Stomach smooth muscle (tissue), 2 donors: ENCODE measurements around the gene GNAO1.

Experiments used
- H3K27ac ChIP-seq: one replicate; pipeline ENCODE4 v1.7.0; 2013; ENCODE audit warnings: mild to moderate bottlenecking, low read length, inconsistent platforms
- H3K27me3 ChIP-seq, 2 donors: one replicate each; pipeline ENCODE4 v1.7.0; 2013; ENCODE audit warnings: low read length in 2 of 2; ENCODE audit not compliant: insufficient read depth in 2 of 2, control insufficient read depth in 1 of 2
- H3K36me3 ChIP-seq, 2 donors: one replicate each; pipeline ENCODE4 v1.7.0; 2013; ENCODE audit warnings: low read length in 2 of 2; ENCODE audit not compliant: control insufficient read depth in 2 of 2, insufficient read depth in 2 of 2
- H3K4me1 ChIP-seq: one replicate; pipeline ENCODE4 v1.7.0; 2013; ENCODE audit warnings: low read length; ENCODE audit not compliant: control insufficient read depth, insufficient read depth
- H3K4me3 ChIP-seq, 2 donors: one replicate each; pipeline ENCODE4 v1.7.0; 2013; ENCODE audit warnings: low read length in 2 of 2
- H3K9ac ChIP-seq, 2 donors: one replicate each; pipeline ENCODE4 v1.7.0; 2013; ENCODE audit warnings: low read length in 2 of 2, mild to moderate bottlenecking in 1 of 2
- H3K9me3 ChIP-seq, 2 donors: one replicate each; pipeline ENCODE4 v1.7.0; 2013; ENCODE audit warnings: low read length in 2 of 2; ENCODE audit not compliant: control insufficient read depth in 2 of 2
- donor health status: healthy.
- donor health status: Pancreatic carcinoma.

The GNAO1 gene

DNA sequence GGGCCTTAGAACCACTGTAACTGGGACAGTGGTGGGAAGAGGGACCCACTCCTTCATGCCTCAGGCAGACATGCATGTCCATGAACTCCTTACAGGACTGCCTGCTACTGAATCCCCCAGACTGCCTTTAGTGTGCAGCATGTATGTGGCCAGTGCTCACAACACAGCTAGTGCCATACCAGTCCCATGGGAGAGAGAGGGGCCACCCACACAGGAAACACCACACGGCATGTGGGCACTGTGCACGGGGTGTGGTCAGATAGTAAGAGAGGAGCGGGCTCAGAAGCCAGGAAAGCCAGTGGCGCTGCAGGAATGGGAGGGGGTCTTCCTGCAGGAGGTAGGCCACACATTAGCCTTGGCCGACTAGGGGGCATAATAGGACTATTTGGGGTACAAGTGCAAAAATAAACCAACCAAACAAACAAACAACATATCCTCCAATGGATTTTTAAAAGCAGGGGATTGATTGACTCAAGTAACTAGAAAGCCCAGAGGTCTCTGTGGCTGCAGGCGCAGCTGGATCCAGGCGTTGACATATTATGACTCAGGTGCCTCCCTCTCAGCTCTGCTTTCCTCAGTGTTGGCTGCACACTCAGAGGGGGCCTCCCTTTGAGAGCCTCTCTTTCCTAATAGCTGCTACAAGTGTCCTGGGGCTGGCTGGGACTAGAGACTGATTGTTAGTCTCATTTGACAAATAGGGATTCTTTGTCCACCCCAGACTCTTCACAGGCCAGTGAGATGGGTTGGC is 129.7 kb downstream of the GNAO1 start:
- Histone ChIP-seq H3K4me3 (no peak overlapping the region), H3K27ac (no peak overlapping the region), H3K9me3 (no peaks in the 10 kb centered on the region), H3K36me3 (no peaks in the 10 kb centered on the region), H3K4me1 (peaks cover 8% of the 10 kb centered on the region), H3K9ac (no peak overlapping the region), H3K27me3 (no peaks in the 10 kb centered on the region)

DNA sequence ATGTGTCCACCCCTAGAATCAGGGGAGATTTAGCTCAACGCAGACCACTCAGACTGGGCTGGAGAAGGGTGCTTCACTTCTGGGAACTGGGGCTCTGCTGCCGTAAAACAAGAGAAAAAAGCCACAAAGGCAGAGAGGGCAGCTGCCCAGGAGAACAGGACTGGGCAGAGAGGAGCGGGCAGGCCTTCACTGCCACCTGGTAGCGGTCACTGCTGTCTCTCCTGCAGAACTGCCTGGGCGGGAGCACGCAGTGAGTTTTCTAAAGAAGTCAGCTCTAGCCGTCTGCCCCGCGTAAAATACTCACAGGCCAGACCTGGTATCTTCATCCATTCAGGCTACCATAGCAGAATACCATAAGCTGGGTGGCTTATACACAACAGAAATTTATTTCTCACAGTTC is 130.3 kb downstream of the GNAO1 start:
- Histone ChIP-seq H3K36me3 (no peaks in the 10 kb centered on the region), H3K4me1 (peaks cover 10% of the 10 kb centered on the region), H3K9me3 (no peaks in the 10 kb centered on the region), H3K27me3 (no peaks in the 10 kb centered on the region), H3K9ac (no peak overlapping the region), H3K4me3 (no peak overlapping the region), H3K27ac (no peak overlapping the region)

DNA sequence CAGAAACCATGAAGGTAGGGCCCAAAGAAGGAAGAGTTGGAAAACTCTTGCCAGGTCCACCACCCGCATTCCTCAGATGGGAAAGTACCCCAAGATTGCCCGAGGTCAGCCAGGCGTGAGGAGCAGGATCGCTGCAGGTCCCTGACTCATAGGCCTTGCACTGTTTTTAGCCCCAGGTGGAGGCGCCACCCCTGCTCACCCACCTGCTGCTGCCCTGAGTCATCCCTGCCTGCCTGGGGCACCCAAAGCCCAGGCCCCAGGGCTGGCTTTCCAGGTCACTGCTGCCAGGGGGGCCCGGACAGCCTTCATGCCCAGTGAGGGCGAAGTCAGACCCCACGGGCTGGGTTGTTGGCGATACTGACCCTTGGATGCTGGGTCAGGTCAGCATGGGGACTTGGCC is 133.1 kb downstream of the GNAO1 start:
- peaks cover 3% of the 10 kb centered on the region for H3K4me1 ChIP-seq
- H3K9ac ChIP-seq, result no peak overlapping the region
- H3K36me3 ChIP-seq, result peaks cover 0 to 4% of the 10 kb centered on the region in 2 donors
- no peak overlapping the region for H3K4me3 ChIP-seq
- no peaks in the 10 kb centered on the region for H3K27me3 ChIP-seq
- H3K27ac ChIP-seq, result no peak overlapping the region
- no peaks in the 10 kb centered on the region for H3K9me3 ChIP-seq

DNA sequence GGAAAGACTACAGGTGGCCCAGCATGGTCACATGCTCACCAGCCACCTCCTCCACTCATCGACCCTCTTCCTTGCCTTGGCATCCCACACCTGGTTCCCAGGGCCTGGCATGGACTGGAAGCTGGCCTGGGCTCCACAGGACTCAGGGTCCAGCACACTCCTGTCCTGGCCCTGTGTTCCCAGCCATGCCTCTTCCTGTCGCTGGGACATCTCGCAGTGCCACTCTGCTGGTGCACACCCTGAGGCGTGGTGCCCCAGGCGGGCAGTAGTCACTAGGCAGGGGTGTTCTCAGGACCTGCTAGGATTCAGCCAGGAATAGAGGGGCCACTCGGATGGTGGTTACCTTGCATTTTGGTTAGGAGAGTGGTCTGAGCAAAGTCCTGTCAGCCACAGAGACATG is 134.7 kb downstream of the GNAO1 start:
- Histone ChIP-seq H3K9ac (no peak overlapping the region), H3K36me3 (peaks cover 3 to 10% of the 10 kb centered on the region in 2 donors), H3K9me3 (no peaks in the 10 kb centered on the region), H3K27ac (no peak overlapping the region), H3K4me3 (no peak overlapping the region), H3K27me3 (no peaks in the 10 kb centered on the region), H3K4me1 (peaks cover 6% of the 10 kb centered on the region)

DNA sequence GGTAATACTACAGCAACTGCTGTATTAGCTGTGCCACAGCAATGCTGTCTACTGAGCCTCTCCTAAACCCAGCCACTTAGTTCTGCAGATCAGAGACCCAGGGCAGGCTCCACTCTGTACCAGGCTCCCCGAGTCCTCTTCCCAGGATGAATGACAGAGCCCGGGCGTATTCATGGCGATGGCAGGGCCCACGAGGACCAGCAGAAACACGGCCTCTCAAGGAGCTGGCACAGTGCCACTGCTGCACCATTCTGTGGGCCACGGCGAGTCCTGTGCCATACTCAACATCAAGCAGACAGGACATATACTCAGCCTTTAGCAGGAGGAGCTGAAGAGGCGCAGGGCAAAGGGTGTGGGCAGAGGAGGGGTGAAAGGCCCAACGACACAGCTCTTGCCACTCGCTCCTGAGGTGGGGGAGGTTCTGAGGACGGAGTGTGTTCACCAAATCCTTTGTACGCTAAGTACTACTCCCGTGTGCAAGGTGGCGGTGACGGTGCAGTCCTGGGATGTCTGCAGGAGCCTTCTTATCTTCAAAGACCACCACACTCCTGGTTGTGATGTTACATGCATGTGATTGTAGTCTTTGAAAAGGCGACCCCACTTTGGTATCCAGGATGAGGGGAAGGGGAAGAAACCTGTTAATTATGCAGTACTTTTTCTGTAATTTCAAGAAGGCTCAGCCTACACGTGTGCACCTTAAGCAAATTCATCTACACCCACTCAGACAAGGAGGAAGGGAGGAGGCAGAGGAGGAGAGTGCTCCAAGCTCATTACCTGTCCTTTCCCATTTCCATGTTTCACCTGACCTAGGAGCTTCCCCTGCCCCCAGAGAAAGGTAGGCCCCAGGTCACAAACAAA is 136.0 kb downstream of the GNAO1 start:
- Histone ChIP-seq H3K27me3 (no peaks in the 10 kb centered on the region), H3K36me3 (peaks cover 3 to 13% of the 10 kb centered on the region in 2 donors), H3K4me1 (peaks cover 6% of the 10 kb centered on the region), H3K4me3 (no peak overlapping the region), H3K9ac (no peak overlapping the region), H3K9me3 (no peaks in the 10 kb centered on the region), H3K27ac (no peak overlapping the region)

DNA sequence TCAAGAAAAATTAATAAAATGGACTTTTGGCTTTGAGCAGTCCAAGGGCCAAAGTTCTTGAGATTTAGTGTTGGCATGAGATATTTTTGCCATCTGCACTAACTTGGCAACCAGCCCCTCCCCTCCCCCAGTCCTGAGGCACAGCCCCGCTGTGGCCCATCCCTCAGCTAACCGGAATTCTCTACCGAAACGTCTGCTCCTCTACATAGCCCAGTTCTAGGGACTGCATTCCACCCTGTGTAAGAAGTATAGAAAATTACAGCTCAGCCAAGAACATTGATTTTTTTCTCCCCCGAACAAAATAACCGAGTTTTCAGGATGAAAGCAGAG is 136.6 kb downstream of the GNAO1 start:
- H3K9ac ChIP-seq, result no peak overlapping the region

DNA sequence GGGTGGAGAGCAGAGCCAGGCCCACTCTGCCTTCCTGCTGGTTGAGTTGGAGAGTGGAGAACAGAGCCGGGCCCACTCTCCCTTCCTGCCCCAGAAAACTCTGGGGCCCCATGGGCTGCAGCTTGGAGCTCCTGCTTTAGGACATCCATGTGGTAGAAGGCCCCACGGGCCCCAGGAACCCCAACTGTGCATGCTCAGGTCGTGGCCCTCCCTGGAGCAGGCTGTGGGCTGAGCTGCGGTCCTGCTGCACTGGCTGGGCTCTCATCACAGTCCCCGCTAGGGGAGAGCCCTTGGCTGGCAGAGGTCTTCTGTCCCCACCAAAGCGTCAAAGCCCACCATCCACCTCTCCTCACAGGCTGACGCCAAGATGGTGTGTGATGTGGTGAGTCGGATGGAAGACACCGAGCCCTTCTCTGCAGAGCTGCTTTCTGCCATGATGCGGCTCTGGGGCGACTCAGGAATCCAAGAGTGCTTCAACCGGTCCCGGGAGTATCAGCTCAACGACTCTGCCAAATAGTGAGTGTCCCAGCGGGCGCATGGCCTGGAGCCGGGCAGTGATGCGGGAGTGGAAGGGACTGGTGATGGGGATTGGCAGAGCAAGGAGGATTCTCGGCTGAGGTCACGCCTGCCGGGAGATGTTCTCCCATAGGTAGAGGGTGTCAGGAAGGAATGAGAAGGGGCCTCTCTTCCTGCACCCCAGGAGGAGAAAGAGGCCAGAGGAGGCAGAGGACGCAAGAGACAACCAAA is 137.2 kb downstream of the GNAO1 start:
- peaks cover 3 to 13% of the 10 kb centered on the region in 2 donors for H3K36me3 ChIP-seq
- H3K27me3 ChIP-seq, result no peaks in the 10 kb centered on the region
- H3K27ac ChIP-seq, result no peak overlapping the region
- no peak overlapping the region for H3K9ac ChIP-seq
- no peak overlapping the region for H3K4me3 ChIP-seq
- H3K4me1 ChIP-seq, result peaks cover 10% of the 10 kb centered on the region
- no peaks in the 10 kb centered on the region for H3K9me3 ChIP-seq

More for the DNA sequence above, 136.6 kb downstream of the GNAO1 start:
- H3K27me3 ChIP-seq, result no peaks in the 10 kb centered on the region
- H3K27ac ChIP-seq, result no peak overlapping the region
- peaks cover 3 to 13% of the 10 kb centered on the region in 2 donors for H3K36me3 ChIP-seq
- no peak overlapping the region for H3K4me3 ChIP-seq
- peaks cover 10% of the 10 kb centered on the region for H3K4me1 ChIP-seq
- H3K9me3 ChIP-seq, result no peaks in the 10 kb centered on the region

DNA sequence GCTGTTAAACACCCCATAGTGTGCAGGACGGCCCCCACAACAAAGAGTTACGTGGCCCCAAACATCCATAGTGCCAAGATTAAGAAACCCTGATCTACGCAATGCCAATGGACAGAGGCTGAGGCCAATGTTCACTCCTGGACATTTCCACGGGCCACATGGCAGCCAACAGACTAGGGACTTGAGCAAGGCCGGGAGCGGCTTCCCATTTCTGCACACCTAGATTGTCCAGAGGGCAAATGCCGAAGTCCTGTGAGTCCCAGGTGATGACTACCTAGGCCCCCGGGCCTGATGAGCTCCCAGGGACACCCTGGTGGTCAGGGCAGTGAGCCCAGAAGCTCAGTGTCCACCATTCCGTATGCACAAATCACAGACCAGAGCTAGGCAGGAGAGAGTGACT is 138.6 kb downstream of the GNAO1 start:
- H3K27me3 ChIP-seq, result no peaks in the 10 kb centered on the region
- no peaks in the 10 kb centered on the region for H3K9me3 ChIP-seq
- peaks cover 10% of the 10 kb centered on the region for H3K4me1 ChIP-seq
- no peak overlapping the region for H3K27ac ChIP-seq
- no peak overlapping the region for H3K4me3 ChIP-seq
- no peak overlapping the region for H3K9ac ChIP-seq
- peaks cover 8 to 20% of the 10 kb centered on the region in 2 donors for H3K36me3 ChIP-seq

DNA sequence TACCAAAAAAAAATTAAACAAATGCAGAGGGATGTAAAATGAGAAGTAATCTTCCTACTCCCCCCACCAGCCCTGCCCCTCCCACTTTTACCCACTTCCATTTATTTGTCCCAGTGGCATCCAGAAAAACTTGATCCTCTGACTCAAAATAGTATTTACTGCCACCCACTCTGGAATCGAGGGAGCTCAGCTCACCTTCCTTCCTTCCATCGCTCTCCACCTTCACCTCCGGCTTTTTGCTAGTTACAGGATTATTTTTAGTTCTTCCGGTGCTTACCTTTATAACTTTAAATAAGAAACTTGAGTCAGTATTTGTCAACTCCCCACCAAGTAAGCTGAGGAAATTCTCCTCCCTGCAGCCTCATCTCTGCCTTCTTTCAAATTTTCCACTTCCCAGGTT is 139.2 kb downstream of the GNAO1 start:
- Histone ChIP-seq H3K9me3 (no peaks in the 10 kb centered on the region), H3K4me3 (no peak overlapping the region), H3K27me3 (no peaks in the 10 kb centered on the region), H3K36me3 (peaks cover 10 to 24% of the 10 kb centered on the region in 2 donors), H3K9ac (no peak overlapping the region), H3K27ac (no peak overlapping the region), H3K4me1 (peaks cover 10% of the 10 kb centered on the region)

DNA sequence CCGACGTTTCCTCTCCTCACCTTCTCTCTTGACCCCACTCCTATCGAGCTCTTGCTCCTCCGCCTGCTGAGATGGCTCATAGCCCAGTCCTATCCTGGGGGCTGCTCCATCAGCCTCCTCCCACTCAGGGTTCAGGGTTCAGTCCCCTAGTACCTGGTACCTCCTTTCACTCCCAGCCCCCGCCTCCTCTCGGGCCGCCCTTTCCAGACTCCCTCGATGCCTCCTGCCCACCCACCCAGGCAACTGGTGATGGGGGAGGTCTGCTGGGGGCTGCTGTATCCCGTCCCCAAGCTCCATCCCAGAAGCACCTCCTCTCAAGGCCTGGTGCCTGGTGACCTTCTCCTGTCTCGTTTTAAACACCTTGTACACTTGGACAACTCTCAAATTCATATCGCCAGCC is 140.1 kb downstream of the GNAO1 start:
- no peak overlapping the region for H3K9ac ChIP-seq
- no peak overlapping the region for H3K4me3 ChIP-seq
- H3K4me1 ChIP-seq, result peaks cover 8% of the 10 kb centered on the region
- no peaks in the 10 kb centered on the region for H3K27me3 ChIP-seq
- H3K36me3 ChIP-seq, result peaks cover 14 to 31% of the 10 kb centered on the region in 2 donors
- no peaks in the 10 kb centered on the region for H3K9me3 ChIP-seq
- H3K27ac ChIP-seq, result no peak overlapping the region
